HG03575 (cell line): ENCODE data around the gene ABHD1.

Experiments used
- ATAC-seq: cut with Tn5 transposase; IDR thresholded peaks from one replicate; pipeline ENCODE4 v1.9.1; 2021; ENCODE audit not compliant: unreplicated experiment, insufficient number of reproducible peaks, low FRiP score; ENCODE audit errors: extremely low read depth

The ABHD1 gene

DNA sequence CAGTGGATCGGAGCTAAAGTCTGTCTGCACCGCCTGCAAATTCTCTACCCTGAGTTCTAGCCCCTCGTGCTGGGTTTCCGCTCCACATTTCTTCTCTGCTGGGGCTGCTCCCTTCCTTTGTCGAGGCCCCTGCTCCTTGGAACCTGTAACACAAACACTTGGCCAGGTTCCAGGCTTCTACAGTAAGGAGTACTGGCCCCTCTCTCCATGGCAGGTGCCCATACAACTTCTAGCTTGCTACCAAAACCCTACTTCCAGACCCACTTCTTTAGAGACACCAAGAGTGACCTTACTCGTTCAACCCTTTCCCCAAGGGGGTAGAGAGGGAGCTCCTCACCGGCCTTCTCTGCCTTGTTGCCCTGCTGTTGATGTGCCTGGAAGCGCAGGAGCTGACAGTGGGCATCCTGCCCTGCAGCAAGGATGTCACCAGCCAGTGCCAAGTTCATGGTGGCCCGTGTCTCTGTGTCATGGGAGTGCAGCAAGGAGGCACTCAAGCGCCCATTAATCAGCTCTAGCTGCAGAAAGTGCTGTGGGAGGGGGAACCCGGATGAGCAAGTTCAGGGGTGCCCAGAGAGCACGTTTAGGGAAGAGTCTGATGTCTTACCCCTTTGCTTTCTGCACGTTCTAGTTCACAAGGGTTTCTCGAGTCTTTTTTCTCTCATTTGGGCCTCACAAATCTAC lies 9.7 kb downstream of the ABHD1 start:
- no peak for ATAC-seq

DNA sequence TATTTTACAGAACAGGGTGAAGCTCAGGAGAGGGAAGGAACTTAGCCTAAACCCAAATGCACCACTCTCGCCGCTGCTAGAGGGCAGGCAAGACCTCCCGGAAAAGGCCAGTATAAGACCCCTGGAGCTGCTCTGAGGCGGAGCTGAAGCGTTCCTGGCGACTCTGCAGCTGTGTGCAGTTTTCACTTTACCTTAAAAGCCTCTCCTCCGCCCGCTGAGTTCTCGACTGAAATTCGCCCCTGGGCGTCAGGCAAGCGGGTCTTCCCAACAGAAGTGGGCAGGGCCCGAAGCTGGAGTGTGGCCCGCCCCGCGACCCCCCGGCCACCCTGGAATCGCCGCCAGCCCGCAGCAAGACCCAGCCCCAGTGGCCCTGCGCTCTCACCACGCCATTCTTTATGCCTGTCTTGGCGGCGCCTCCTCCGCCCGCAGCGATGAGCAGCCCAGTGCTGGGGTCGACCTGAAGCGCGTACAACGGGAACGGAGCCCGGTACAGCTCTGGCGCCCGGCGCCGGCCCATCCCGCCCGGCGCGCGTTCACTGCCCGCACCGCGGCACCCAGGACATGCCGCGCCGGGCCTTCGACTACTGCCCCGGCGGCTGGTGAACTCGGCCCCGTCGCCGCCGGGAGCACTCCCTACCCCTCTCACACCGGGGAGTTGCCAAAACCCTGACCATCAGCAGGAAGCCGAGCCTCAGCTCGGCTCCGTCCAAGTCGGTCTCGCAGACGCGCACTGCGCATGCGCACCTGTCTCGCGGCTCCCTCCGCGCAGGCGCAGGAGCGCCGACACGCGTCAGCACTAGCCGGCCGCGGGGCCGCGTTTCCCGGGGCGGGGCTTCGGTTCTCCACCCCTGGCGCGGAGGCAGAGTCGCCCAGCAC lies 10.5 kb downstream of the ABHD1 start, which contains the start of gene PREB:
Gene PREB, minus strand, starts transcription at position 732 of the 876 bp plus-strand sequence. Its CDS starts 215 bp downstream, at position 517.
- ATAC-seq: no peak

DNA sequence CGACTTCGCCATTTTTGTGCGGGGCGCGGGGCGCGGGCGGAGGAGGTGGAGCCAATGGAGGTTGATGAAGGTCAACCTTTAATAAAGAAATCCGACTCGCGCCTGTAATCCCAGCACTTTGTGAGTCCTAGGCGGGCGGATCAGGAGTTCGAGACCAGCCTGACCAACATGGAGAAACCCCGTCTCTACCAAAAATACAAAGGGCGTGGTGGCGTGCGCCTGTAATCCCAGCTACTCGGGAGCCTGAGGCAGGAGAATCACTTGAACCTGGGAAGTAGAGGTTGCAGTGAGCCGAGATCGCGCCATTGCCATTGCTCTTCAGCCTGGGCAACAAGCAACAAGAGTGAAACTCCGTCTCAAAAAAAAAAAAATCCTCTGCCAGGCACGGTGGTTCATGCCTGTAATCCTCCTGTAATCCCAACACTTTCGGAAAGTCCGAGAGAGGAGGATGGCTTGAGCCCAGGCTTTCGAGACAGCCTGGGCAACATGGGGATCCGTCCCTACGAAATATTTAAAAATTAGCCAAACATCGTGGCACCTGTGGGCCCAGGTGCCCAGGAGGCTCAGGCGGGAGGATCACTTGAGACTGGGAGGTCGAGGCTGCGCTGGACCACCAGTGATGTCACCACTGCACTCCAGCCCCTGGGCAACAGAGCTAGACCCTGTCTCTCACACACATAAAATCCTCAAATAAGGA lies 11.3 kb downstream of the ABHD1 start:
- ATAC-seq: no peak

DNA sequence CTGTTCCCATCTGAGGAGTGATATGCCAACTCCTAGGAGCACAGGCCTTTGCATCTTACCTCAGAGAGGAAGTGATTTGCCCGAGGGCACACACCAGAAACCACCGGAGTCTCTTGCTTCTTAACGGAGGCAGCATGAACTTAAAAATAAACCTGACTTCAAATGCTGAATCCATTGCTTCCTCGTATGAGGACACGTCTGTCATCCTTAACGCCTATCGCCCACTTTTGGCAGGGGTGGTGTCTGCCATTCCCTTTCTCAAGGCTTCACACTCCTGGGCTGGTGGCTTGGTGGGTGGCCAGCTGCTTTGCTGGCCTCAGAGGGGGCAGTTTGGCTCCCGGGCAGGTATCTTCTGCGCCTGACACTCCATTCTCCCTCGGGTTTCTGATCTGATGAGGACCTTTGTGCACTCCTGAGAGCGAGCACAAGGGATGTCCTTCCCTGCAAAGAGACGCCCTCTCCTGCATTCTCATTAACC lies 11.9 kb downstream of the ABHD1 start:
- no peak for ATAC-seq

DNA sequence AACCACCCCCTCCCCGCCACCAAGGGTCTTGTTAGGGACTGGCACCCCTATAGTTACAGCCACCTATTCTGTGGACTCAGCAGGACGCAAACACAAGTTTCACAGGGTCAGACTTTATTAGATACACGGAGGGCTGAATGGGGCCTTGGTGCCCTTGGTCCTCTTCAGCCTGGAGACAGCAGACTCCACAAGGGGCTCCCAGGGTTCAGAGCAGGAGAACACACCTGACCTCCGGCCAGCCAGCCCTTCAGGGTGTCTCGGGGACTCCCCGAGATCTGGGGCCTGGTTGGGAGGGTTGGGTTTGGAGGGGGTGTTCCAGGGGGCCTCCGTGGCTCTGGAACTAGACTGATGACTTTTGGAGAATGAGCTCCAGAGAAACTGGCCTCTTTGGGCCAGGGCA lies 13.1 kb downstream of the ABHD1 start:
- ATAC-seq: no peak

DNA sequence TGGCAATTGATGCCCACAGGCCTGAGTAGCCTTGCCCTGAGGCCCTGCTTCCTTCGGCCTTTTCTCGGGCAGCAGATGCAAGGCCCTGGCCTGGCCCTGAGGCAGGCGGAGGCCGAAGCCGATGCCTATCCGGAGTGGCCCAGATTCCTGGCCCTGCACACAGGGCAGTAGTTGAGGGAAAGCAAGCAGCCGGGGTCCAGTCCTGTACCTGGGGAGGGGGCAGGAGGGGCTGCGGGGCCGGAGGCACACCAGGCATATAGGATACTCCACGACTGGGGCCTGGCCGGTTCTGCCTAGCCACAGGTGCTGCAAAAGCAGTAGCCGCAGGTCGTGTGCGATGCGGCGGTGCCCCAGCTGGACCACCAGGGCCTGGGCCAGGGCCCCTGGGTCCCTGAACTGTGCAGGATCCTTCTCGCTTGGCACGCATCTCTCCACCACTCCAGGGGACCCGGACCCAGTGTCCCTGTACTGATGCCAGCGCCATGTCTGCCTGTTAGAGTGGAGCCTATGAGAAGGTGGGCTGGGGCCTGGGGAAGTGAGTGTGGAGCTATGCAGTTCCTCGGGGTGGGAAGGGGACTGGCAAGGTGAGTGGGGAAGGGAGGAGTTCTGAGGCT lies 13.8 kb downstream of the ABHD1 start:
- ATAC-seq: no peak

DNA sequence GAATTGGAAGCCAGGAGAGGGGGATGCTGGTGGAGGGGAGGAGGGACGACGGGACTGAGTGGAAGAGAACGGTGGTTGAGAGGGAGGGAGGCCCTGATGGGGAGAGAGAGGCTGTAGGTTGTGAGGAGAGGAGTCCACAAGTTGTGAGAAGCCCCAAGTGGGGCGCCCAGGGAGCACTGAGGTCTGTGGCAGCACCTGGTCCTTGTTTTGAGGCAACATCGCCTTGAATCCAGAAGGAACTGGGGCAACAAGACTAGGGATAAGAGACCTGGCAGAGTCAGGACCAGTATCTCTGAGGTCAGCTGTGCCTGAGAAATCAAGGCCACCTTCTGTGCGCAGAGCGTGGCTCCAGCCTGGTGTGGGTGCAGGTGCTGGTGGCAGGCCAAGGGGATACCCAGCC lies 14.5 kb downstream of the ABHD1 start:
- no peak for ATAC-seq

DNA sequence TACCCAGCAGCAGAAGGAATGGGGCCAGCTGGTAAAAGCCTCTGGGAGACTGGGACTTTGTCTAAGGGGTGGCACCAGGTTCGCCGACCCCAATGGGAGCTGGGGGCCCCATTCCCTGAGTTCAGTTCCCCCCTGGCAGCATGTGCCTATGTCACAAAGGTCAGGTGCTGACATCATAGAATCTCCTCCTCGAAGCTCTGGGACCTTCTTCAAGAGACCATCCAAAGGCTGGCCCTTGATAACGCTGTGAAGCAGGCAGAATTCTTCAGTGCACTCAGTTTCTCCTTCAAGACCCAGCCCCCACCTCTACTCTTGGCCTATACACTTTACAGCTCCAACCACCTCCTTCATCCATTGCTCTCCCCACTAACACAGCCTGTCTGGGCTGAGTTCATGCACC lies 15.7 kb downstream of the ABHD1 start, which contains the start of gene PRR30:
Gene PRR30, minus strand, starts transcription at position 101 of the 400 bp plus-strand sequence. CDS start 1,081 bp downstream, outside the sequence.
- ATAC-seq: no peak

DNA sequence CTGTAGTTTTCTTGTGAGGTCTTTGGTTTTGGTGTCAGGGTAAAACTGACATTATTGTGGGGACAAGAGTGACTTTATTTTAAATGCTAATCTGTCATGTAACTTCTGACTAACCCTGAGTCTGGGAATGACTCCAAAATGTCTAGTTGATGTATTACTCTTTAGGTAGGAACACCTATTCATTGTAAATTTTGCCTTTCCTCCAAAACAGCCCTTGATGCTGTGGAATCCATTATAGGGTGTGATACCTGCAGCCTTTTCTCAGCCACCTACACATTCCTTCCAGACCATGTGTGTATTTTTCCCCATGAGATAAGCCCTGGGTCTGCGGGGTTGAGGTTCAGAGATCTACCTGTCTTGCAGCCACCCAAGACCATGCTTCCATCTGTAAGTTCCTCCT lies 19.7 kb downstream of the ABHD1 start:
- no peak for ATAC-seq

DNA sequence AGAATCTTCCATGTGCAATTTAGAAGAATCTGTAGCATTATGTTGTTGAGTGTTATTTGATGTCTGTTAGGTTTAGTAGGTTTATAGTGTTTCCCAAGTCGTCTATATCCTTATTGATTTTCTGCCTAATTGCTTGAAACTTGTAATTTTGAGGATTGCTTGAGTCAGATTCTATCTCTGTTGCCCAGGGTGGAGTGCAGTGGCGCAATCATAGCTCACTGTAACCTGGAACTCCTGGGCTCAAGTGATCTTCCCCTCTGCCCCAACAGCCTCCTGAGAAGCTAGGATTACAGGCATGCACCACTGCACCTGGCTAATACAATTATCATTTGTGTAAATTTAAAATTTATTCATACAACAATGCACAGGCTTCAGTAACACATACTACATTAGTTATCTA lies 22.1 kb downstream of the ABHD1 start:
- no peak for ATAC-seq

DNA sequence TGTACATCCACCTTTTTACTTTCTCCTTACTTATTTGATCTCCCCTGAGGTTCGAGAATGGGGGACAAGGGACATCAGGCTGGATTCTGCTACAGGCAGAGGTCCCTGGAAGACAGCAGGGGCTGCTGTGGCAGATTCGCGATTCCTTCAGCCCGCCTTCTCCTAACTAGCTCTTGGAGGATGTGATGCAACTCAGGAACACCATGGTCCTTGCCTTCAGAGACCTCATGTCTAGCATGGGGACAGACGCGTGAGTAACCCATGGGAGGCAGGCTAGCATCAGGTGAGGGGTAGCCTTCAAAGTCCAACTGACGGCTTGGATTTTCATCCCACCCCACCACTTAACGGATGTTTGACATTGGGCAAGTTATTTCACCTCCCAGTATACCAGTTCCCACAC lies 24.3 kb downstream of the ABHD1 start:
- no peak for ATAC-seq

DNA sequence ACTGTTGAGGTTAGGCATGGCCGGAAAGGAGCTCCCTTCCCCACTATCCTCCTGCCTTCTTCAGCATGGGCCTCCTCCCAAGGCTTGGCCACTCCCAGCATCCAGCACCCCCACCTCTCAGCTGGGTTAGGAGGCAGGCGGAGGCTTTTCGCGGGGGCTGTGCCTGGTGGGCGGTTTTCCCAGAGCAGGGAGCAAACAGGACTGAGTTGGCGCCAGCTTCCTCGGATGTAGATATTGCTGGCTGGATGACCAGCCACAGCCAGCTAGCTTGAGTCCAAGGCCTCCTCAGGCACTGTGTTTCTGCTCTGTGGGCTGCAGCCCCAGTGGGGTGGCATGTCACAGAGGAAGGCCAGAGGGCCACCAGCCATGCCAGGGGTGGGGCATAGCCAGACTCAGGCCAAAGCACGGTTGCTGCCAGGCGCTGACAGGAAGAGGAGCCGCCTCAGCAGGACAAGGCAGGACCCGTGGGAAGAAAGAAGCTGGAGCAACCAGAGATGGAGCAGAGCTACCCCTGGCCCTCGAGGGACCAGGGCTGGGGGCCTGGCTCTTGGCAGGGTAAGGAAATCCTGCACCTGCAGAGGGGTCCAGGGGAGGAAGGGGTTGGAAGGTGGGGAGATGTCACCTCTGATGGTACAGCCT lies 25.3 kb downstream of the ABHD1 start, which contains the start of gene TCF23:
Gene TCF23, plus strand, starts transcription at position 204 of the 639 bp plus-strand sequence. Its CDS starts 130 bp downstream, at position 334.
- no peak for ATAC-seq

DNA sequence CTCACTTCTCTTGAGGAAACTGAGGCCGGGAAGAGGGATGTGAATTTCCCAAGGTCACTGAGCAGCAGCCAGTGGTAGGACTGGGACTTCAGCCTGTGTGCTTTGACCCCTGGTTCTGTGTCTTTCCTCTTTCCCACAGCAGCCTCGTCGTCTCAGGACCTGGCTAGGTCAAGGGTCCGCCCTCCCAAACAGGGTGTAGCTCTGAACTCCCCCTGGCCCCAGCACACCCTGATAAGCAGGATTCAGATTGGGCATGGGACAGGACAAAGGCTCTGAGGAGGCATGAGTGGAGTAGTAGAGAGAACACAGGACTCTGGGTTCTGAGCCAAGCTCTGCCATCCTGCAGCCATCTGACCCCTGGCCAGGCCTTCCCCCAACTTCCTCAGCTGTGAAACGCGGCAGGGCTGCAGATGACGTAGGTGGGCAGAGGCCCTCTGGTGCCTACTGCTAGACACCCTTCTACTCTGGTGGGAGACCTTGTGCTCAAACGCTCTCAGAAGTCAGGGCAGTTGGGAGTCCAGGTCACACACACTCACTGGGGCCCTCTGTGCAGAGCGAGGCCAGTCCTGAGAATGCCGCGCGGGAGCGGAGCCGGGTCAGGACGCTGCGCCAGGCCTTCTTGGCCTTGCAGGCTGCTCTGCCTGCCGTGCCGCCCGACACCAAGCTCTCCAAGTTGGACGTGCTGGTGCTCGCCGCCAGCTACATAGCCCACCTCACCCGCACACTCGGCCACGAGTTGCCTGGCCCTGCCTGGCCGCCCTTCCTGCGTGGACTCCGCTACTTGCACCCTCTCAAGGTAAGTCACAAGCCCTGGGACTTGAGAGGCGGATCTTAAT lies 26.2 kb downstream of the ABHD1 start:
- no peak for ATAC-seq

DNA sequence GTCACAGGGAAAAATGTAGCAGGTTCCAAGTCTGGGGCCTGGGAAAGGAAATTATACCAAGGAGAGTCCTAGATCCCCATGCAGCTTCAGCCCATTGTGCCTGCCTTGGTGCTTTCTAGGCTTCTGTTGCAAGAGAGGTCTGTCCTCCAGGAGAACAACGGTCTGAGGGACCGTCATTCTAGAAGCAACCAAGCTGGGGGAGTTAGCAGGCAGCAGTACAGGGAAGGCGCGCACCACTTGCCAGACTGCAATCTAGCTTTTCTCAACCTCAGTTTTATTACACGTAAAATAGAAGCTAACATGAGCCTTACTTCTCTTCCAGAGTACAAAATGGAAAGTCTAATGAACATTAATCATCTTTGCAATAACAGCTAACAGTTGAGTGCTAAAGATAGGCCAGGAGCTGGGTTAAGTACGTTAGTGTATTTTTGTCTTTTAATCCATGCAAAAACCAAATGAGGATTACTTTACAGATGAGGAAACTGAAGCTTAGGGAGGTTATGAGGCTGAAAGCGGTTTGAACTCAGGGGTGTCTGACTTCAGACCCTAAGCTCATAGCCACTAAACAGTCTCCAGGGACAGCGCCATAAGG lies 27.1 kb downstream of the ABHD1 start:
- ATAC-seq: no peak

DNA sequence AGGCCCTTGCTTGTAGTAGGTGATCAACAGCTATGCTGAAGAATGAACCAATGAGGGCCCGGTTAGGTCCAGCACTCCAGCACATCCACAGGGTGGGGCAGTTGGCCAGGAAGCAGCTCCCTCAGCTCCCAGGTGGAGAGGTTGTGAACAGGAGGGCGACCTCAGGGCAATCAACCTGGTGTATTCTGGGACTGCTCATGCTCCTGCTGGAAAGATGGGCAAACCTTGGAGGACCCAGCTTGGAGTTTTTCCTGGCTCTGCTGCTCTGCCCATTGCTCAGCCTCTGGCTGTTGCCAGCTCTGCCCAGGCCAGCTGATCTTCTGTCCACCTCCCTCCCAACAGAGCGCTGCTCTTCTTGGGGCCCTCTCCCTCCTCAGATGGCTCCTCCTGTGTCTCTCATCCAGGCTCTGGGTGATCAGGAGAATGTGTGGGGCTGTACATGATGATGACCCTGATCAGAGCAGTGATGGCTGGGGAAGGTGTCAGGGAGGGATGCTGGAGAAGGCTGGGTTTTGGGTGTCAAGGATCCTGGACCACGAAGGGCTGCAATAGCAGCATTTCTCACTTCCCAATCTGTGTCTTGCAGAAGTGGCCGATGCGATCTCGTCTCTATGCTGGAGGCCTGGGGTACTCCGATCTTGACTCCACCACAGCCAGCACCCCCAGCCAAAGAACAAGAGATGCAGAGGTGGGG lies 28.6 kb downstream of the ABHD1 start:
- ATAC-seq: no peak

DNA sequence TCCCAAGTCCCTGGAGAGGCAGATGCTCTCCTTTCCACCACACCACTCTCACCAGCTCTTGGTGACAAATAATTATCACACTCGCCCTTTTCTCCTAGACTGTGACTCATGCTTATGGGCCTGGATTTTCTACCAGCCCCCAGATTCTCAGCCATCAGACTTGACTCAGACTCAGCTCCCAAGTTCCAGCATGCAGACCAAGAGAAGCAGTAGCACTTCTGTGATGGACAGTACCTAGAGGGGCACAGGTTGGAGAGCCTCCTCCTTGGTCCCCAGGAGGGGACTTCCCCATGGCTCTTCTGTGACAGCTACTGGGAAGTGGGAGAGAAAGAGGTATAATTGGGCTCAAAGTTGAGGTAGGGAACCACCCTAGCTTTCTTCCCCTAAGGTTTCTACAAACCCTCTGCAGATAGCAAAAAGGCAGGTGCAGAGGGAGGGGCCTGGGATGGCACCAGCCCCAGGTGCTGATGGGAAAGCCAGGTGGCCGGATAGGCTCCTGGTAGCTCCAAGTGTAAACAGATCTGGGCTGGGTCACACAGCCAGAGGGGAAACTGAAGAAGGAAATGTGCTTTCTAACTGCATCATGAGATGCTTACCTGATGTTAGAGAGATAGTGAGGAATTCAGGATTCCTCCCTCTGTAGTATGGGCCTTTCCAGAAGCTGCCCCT lies 29.3 kb downstream of the ABHD1 start:
- ATAC-seq: no peak
